Measurements from ENCODE around the gene UFSP2. TPM values are rescaled to one million over a fixed set of nuclear protein-coding genes. Genes with fewer than 3 reads are reported as not detected.

The UFSP2 gene
- total and polyA plus RNA-seq, 2 donors from 2014 or later, result 47.1 to 47.3 TPM

GRCh38 chr4:185383451-185383850, 42.3 kb downstream of the UFSP2 start:
- intact Hi-C loops (cut with DNase I), result no loop called here
- Histone ChIP-seq H3K4me3 (ENCODE audit: low read length in 3 of 3) (no peak overlapping the region), H3K9ac (ENCODE audit: low read length in 3 of 3) (no peak overlapping the region), H3K27me3 (ENCODE audit: control insufficient read depth, insufficient read depth, low read length) (no peaks in the 10 kb centered on the region), H3K4me1 (ENCODE audit: control insufficient read depth in 2 of 3, insufficient read depth in 2 of 3, low read depth in 1 of 3, low read length in 3 of 3) (no peaks in the 10 kb centered on the region), H3K36me3 (ENCODE audit: control insufficient read depth in 2 of 3, insufficient read depth in 3 of 3, low read length in 3 of 3) (no peaks in the 10 kb centered on the region), H3K9me3 (ENCODE audit: control insufficient read depth in 2 of 3, insufficient read depth in 1 of 3, low read length in 3 of 3) (no peaks in the 10 kb centered on the region), H3K27ac (ENCODE audit: low read depth in 2 of 2, low read length in 2 of 2) (no peak overlapping the region)
- DNase-seq, result no peak
- no peak for FAIRE-seq
- TF ChIP-seq CTCF (IDR thresholded peaks at IDR 0.05; ENCODE audit: borderline replicate concordance, extremely low read depth, insufficient read depth), result no peak

GRCh38 chr4:185382754-185383153, 43.0 kb downstream of the UFSP2 start:
- no peak overlapping the region for H3K27ac ChIP-seq (ENCODE audit: low read depth in 2 of 2, low read length in 2 of 2)
- no peaks in the 10 kb centered on the region for H3K9me3 ChIP-seq (ENCODE audit: control insufficient read depth in 2 of 3, insufficient read depth in 1 of 3, low read length in 3 of 3)
- TF ChIP-seq CTCF (IDR thresholded peaks at IDR 0.05; ENCODE audit: borderline replicate concordance, extremely low read depth, insufficient read depth), result no peak
- no peak overlapping the region for H3K4me3 ChIP-seq (ENCODE audit: low read length in 3 of 3)
- H3K27me3 ChIP-seq (ENCODE audit: control insufficient read depth, insufficient read depth, low read length), result no peaks in the 10 kb centered on the region
- no peak for FAIRE-seq
- intact Hi-C loops (cut with DNase I), result no loop called here
- no peak for DNase-seq
- H3K9ac ChIP-seq (ENCODE audit: low read length in 3 of 3), result no peak overlapping the region
- H3K4me1 ChIP-seq (ENCODE audit: control insufficient read depth in 2 of 3, insufficient read depth in 2 of 3, low read depth in 1 of 3, low read length in 3 of 3), result no peaks in the 10 kb centered on the region
- no peaks in the 10 kb centered on the region for H3K36me3 ChIP-seq (ENCODE audit: control insufficient read depth in 2 of 3, insufficient read depth in 3 of 3, low read length in 3 of 3)

GRCh38 chr4:185381288-185382196, 44.2 kb downstream of the UFSP2 start:
- intact Hi-C loops (cut with DNase I), result no loop called here
- no peaks in the 10 kb centered on the region for H3K36me3 ChIP-seq (ENCODE audit: control insufficient read depth in 2 of 3, insufficient read depth in 3 of 3, low read length in 3 of 3)
- H3K27ac ChIP-seq (ENCODE audit: low read depth in 2 of 2, low read length in 2 of 2), result no peak overlapping the region
- H3K27me3 ChIP-seq (ENCODE audit: control insufficient read depth, insufficient read depth, low read length), result no peaks in the 10 kb centered on the region
- no peaks in the 10 kb centered on the region for H3K4me1 ChIP-seq (ENCODE audit: control insufficient read depth in 2 of 3, insufficient read depth in 2 of 3, low read depth in 1 of 3, low read length in 3 of 3)
- DNase-seq (peak in 1 of 5 donors; percentile 25), FAIRE-seq (no peak)
- no peak for TF ChIP-seq CTCF (IDR thresholded peaks at IDR 0.05; ENCODE audit: borderline replicate concordance, extremely low read depth, insufficient read depth)
- no peak overlapping the region for H3K4me3 ChIP-seq (ENCODE audit: low read length in 3 of 3)
- H3K9me3 ChIP-seq (ENCODE audit: control insufficient read depth in 2 of 3, insufficient read depth in 1 of 3, low read length in 3 of 3), result no peaks in the 10 kb centered on the region
- no peak overlapping the region for H3K9ac ChIP-seq (ENCODE audit: low read length in 3 of 3)
